ENCODE results near the gene SERPINB1.

DNA sequence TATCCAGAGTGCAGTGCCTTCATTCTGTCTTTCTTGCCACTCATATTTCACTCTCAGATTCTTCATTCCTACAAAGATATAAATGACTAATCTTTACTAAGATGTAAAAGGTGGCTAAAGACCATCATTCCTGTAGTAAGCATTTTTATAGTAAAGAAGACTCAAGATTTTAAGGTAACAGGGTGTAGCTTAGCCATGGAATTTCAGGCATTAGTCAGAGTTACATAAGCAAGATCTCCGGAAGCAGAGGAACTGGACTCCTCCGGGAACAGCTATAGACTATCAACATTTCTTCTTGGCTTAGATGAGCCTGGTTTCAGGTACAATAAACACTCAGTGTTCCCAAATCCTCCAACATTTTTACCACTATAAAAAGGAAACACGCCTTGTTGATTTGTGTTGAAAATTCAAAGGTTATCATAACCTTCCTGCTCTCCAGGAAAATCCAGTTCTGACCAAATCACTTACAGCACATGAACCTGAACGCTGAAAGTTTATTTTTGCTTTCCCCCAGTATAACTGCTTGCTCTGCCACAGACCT lies 23.7 kb downstream of the SERPINB1 start:
- TF ChIP-seq EZH2 (IDR thresholded peaks at IDR 0.05) (no peak), POLR2AphosphoS5 (IDR thresholded peaks at IDR 0.05; ENCODE audit: borderline replicate concordance, low read depth, low read length) (no peak), FOXP2 (optimal IDR thresholded peaks at IDR 0.05; ENCODE audit: control extremely low read depth, extremely low read length, insufficient read depth) (no peak)
